ENCODE measurements around the gene LRP1B. TPM values are rescaled to one million over a fixed set of nuclear protein-coding genes. Genes with fewer than 3 reads are reported as not detected.

LRP1B gene
- total RNA-seq, 6 experiments from 2014 or later, result 0.06 to 1.7 (median 0.15) TPM; not detected in 1

DNA sequence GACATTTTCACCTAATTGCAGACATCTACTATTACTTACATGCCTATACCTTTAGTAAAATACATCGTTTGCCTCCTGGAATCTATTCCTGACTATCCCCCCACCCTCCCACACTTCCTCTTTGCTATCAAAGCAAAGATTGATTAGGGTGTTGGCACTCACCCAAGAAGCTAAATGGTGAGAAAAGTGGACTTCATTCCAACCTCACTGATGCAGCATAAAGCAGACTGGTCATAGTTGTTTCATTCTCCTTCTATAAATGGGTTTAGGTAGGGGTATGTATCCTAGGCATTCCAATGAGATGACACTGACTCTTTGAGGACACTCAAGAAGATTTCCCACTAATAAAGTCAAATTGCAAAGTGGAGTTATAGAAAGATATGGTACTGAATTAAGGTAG, 97.4 kb downstream of the LRP1B start:
- Histone ChIP-seq H3K36me3 (no peaks in the 10 kb centered on the region), H3K27ac (no peak overlapping the region), H3K4me1 (no peaks in the 10 kb centered on the region), H3K27me3 (no peaks in the 10 kb centered on the region), H3K9me3 (no peaks in the 10 kb centered on the region), H3K4me3 (no peak overlapping the region)
- TF ChIP-seq POLR2A (IDR thresholded peaks at IDR 0.05), result no peak
- TF ChIP-seq, protein P1, sequence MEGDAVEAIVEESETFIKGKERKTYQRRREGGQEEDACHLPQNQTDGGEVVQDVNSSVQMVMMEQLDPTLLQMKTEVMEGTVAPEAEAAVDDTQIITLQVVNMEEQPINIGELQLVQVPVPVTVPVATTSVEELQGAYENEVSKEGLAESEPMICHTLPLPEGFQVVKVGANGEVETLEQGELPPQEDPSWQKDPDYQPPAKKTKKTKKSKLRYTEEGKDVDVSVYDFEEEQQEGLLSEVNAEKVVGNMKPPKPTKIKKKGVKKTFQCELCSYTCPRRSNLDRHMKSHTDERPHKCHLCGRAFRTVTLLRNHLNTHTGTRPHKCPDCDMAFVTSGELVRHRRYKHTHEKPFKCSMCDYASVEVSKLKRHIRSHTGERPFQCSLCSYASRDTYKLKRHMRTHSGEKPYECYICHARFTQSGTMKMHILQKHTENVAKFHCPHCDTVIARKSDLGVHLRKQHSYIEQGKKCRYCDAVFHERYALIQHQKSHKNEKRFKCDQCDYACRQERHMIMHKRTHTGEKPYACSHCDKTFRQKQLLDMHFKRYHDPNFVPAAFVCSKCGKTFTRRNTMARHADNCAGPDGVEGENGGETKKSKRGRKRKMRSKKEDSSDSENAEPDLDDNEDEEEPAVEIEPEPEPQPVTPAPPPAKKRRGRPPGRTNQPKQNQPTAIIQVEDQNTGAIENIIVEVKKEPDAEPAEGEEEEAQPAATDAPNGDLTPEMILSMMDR (IDR thresholded peaks at IDR 0.05), result no peak
- DNase-seq (no peak), ATAC-seq (no peak)
- intact Hi-C loops (cut with DNase I), result no loop called here
- WGBS (ENCODE audit: insufficient coverage, low coverage, low lambda C conversion rate, missing lambda C conversion rate), result 11% methylated on average over 1 of the region's 1 CpG

DNA sequence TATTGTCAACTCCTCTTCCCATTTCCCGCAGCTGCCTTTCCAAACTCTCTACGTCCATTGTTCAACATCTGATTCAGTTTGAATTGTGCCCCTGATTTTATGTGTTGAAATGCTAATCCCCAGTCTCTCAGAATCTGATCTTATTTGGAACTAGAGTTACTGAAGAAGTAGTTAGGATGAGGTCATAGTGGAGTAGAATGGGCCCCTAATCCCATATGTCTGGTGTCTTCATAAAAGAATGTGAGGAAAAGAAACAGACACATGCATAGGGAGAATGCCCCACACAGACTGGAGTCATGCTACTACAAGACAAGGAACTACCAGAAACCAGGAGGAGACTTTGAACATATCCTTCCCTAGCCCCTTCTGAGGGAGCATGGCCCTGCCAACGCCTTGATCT, 99.2 kb downstream of the LRP1B start:
- DNase-seq (no peak), ATAC-seq (no peak)
- Histone ChIP-seq H3K4me3 (no peak overlapping the region), H3K27me3 (no peaks in the 10 kb centered on the region), H3K27ac (no peak overlapping the region), H3K4me1 (no peaks in the 10 kb centered on the region), H3K36me3 (no peaks in the 10 kb centered on the region), H3K9me3 (no peaks in the 10 kb centered on the region)
- TF ChIP-seq POLR2A (IDR thresholded peaks at IDR 0.05), result no peak
- TF ChIP-seq, protein P1 (IDR thresholded peaks at IDR 0.05), result no peak
- 53% methylated on average over 3 of the region's 3 CpGs for WGBS (ENCODE audit: insufficient coverage, low coverage, low lambda C conversion rate, missing lambda C conversion rate)
- intact Hi-C loops (cut with DNase I), result no loop called here

DNA sequence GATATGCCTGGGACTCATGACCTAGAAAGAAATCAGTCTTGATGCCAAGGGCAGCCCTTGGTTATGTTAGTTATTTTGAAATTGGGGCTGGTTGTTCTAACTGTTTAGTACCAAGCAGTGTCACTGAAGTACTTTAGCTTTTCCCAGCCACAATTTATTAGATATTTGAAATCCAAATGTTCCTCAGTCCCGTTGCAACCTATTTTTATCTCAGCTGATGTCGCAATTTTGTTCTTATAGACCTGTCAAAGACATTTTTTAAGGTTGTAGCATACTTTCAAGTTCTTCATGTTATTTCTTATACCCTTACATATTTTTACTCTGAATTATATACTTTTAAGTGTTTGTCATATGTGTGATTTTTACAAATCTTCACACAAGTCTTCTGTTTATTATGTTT, 100.1 kb downstream of the LRP1B start:
- TF ChIP-seq POLR2A (IDR thresholded peaks at IDR 0.05), result no peak
- TF ChIP-seq, protein P1 (IDR thresholded peaks at IDR 0.05), result no peak
- Histone ChIP-seq H3K36me3 (no peaks in the 10 kb centered on the region), H3K9me3 (no peaks in the 10 kb centered on the region), H3K27ac (no peak overlapping the region), H3K4me1 (no peaks in the 10 kb centered on the region), H3K27me3 (no peaks in the 10 kb centered on the region), H3K4me3 (no peak overlapping the region)
- 41% methylated on average over 2 of the region's 2 CpGs for WGBS (ENCODE audit: insufficient coverage, low coverage, low lambda C conversion rate, missing lambda C conversion rate)
- no peak for ATAC-seq
- DNase-seq, result no peak
- intact Hi-C loops (cut with DNase I), result no loop called here

DNA sequence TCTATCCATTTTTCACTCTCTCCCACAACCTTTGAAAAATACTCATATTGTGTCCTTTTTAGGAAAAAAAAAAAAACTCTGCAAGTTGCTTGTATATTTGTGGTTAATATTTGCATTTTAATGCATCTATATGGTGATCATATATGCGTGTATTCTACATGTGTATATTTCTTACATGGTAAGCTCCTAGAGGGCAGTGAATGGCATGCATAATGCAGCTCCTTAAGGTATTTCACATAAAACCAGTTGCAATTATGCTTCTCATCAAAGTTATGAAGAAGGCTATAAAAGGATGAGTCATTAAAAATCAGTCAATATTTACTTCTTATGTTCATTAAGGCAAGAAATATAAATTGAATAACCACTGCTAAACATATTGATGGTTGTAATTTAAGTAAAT, 100.8 kb downstream of the LRP1B start:
- H3K27me3 ChIP-seq, result no peaks in the 10 kb centered on the region
- H3K9me3 ChIP-seq, result no peaks in the 10 kb centered on the region
- WGBS (ENCODE audit: insufficient coverage, low coverage, low lambda C conversion rate, missing lambda C conversion rate), result 50% methylated on average over 1 of the region's 1 CpG
- no peak for DNase-seq
- intact Hi-C loops (cut with DNase I), result no loop called here
- no peak for TF ChIP-seq POLR2A (IDR thresholded peaks at IDR 0.05)
- TF ChIP-seq, protein P1 (IDR thresholded peaks at IDR 0.05), result no peak
- no peak overlapping the region for H3K27ac ChIP-seq
- no peaks in the 10 kb centered on the region for H3K36me3 ChIP-seq
- no peak overlapping the region for H3K4me3 ChIP-seq
- no peak for ATAC-seq
- H3K4me1 ChIP-seq, result no peaks in the 10 kb centered on the region

DNA sequence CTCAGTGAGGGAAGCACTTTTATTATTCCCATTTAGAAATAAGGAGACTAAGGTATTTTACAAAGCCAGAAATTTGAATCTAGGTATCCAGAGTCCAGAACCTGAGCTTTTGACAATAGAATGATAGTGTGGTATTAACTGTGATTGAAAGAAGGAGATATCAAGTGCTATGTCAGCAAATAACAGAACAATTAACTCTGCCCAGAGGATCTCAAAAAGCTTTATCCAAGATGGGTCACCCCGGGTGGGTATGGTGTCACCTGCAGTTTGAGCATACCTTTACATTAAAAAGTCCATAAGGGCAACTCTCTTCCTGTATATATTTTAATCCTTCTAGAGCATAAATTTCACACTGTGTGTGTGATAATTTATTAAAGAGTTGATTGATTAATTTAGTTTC, 105.4 kb downstream of the LRP1B start:
- Histone ChIP-seq H3K4me3 (no peak overlapping the region), H3K9me3 (no peaks in the 10 kb centered on the region), H3K27me3 (no peaks in the 10 kb centered on the region), H3K27ac (no peak overlapping the region), H3K4me1 (no peaks in the 10 kb centered on the region), H3K36me3 (no peaks in the 10 kb centered on the region)
- no peak for ATAC-seq
- WGBS (ENCODE audit: insufficient coverage, low coverage, low lambda C conversion rate, missing lambda C conversion rate), result 29% methylated on average over 1 of the region's 1 CpG
- TF ChIP-seq POLR2A (IDR thresholded peaks at IDR 0.05), result no peak
- TF ChIP-seq, protein P1 (IDR thresholded peaks at IDR 0.05), result no peak
- intact Hi-C loops (cut with DNase I), result no loop called here
- no peak for DNase-seq

Measured in right lobe of liver (tissue), 6 donors.